MG63 (cell line): ENCODE measurements around the gene HOXC11. TPM values are rescaled to one million over a fixed set of nuclear protein-coding genes. Genes with fewer than 3 reads are reported as not detected.

Experiments used
- DNase-seq: peaks from one replicate; pipeline ENCODE4 v3.0.0-alpha.2; 2020
- H3K27me3 ChIP-seq: fragments of 250-450 bp; sonication (Bioruptor Pico); 2 replicates; pipeline ENCODE4 v1.5.1; 2020; ENCODE audit warnings: mild to moderate bottlenecking, moderate library complexity
- H3K36me3 ChIP-seq: fragments of 250-450 bp; sonication (Bioruptor Pico); 2 replicates; pipeline ENCODE4 v1.5.1; 2020; ENCODE audit warnings: mild to moderate bottlenecking, moderate library complexity
- H3K4me3 ChIP-seq: fragments of 250-450 bp; sonication (Bioruptor Pico); 2 replicates; pipeline ENCODE4 v1.5.1; 2020; ENCODE audit warnings: mild to moderate bottlenecking, moderate library complexity
- H3K9me3 ChIP-seq: fragments of 250-450 bp; sonication (Bioruptor Pico); 2 replicates; pipeline ENCODE4 v1.5.1; 2020; ENCODE audit warnings: mild to moderate bottlenecking, moderate library complexity
- total RNA-seq: library from RNA; depleted of rRNA; stranded (reverse); fragments of >200 nt; shearing (Covaris generic); gene quantifications from 2 replicates; pipeline ENCODE4 v1.2.3, GENCODE V29; 2014; ENCODE audit warnings: low replicate concordance

HOXC11 gene
- total RNA-seq, 1 experiment from 2014 or later, result 1.3 TPM

GRCh38 chr12:54005853-54006558, 33.1 kb downstream of the HOXC11 start:
- Histone ChIP-seq H3K9me3 (no peaks in the 10 kb centered on the region), H3K4me3 (no peak overlapping the region; the same call in 1 of the 2 replicates), H3K27me3 (no peaks in the 10 kb centered on the region), H3K36me3 (peaks cover 16% of the 10 kb centered on the region)
- DNase-seq, result peak; percentile 77

- no peak for DNase-seq
- H3K9me3 ChIP-seq, result no peaks in the 10 kb centered on the region
- H3K36me3 ChIP-seq, result peaks cover 22% of the 10 kb centered on the region
- no peaks in the 10 kb centered on the region for H3K27me3 ChIP-seq
- H3K4me3 ChIP-seq, result no peak overlapping the region
Measured at GRCh38 chr12:54006559-54007220, 33.8 kb downstream of the HOXC11 start.

DNA sequence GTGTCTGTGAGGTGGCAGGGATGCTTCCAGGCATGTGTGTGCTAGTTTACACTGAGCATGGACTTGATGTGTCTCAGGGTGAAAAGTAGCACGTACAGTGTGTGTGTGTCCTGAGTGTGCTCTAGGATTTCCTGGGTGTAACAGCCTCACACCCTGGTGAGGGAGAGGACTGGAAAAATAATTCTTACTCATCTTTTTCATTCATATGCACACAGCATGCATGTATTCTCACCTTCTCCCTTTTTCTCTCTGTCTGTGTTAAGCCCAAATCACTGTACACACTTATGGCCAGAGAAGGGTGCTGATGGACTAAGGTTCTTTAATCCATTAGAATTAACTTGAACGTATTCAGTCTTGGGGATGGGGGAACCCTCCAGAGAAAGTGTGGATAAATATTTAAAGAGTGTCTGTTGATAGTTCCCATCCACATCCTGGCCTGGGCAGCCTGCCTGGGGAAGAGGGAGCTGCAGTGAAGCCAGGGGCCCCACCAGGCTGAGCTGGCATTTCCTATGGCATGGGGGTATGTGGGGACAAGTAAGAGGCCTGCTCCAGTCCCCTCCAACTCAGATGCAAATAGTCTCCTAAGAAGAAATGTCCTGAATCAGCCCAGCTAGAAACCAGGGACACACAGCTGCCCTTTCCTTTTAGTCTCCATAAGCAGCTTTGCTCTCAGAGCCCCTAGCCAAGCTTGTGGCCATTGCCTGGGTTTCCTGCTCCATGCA, 34.8 kb downstream of the HOXC11 start:
- H3K36me3 ChIP-seq, result peaks cover 15% of the 10 kb centered on the region
- H3K9me3 ChIP-seq, result no peaks in the 10 kb centered on the region
- H3K4me3 ChIP-seq, result no peak overlapping the region
- no peak for DNase-seq
- H3K27me3 ChIP-seq, result no peaks in the 10 kb centered on the region

- Histone ChIP-seq H3K9me3 (no peaks in the 10 kb centered on the region), H3K36me3 (peaks cover 17% of the 10 kb centered on the region), H3K27me3 (no peaks in the 10 kb centered on the region), H3K4me3 (peak overlapping the region; percentile 58; the same call in 1 of the 2 replicates)
- no peak for DNase-seq
Measured at GRCh38 chr12:54008260-54008552, 35.3 kb downstream of the HOXC11 start.

GRCh38 chr12:54009171-54010052, 36.5 kb downstream of the HOXC11 start:
- no peaks in the 10 kb centered on the region for H3K9me3 ChIP-seq
- peak overlapping the region; percentile 58 for H3K4me3 ChIP-seq
- no peaks in the 10 kb centered on the region for H3K27me3 ChIP-seq
- peak; percentile 44 for DNase-seq
- peaks cover 17% of the 10 kb centered on the region for H3K36me3 ChIP-seq

DNA sequence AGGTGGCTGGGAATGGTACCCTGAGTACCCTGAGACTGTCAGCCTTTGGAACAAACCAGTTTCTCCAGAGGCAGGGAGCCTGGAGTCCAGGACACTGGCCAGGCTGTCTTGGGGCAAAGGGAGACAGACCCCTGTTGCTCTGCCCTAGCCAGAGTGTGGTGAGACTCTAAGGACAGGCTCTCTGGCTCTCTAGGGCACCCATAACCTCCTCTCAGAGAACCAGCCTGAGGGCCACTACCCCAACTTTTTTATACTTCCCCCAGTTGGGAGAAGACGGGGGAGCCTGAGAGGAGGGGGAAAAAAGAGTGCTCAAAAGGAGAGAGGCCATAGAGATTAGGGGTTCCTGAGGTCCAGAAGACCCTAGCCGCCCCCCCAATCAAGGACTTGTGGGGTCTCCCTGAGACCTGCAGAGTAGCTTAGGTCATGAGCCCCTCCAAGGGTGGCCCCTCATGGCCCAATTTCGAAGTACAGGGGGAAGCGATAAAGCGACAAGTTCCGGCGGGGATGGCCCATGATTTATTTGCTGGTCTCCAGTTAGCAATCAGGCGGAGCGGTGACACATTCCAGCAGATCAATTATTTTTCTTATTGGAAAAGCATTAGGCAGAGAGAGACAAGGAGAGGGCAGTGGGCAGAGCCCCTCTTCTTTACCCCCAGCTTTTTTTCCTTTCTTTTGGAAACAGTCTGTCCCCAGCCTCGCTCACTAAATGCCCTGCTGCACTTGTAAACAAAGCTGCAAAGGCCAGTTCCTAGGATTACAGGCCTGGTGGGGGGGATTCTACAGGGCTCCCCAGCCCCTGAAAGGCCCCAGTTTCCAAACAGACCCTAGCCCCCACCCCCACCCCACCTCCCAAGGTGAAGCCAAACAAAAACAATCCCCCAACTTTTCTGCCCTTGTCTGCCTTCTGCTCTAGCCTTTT, 37.4 kb downstream of the HOXC11 start:
- Histone ChIP-seq H3K36me3 (peaks cover 17% of the 10 kb centered on the region), H3K27me3 (no peaks in the 10 kb centered on the region), H3K4me3 (peak overlapping the region; percentile 58), H3K9me3 (no peaks in the 10 kb centered on the region)
- no peak for DNase-seq

DNA sequence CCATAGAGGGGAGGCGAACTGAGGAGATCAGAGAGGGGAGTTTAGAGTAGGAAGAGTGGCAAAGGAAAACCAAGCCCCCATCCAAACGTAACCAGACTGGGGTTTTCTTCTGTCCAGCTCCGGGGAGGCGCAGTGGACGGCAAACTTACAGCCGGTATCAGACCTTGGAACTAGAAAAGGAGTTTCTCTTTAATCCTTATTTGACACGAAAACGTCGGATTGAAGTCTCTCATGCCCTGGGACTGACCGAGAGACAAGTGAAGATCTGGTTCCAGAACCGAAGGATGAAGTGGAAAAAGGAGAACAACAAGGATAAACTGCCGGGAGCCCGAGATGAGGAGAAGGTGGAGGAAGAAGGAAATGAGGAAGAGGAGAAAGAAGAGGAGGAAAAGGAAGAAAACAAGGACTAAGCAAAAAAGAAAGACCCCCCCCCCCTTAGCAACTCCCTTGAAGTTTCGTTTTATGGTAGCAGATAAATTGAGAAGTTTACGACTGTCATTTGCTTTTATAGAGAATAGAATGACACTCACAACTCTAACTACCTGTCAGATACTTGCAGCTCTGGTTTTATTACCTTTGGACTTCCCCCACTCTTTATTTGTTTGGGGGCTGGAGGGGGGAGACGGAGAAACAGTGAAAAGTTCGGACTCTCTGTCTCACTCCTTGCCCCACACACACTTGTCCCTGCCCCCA, 38.2 kb downstream of the HOXC11 start:
- Histone ChIP-seq H3K9me3 (no peaks in the 10 kb centered on the region), H3K27me3 (no peaks in the 10 kb centered on the region), H3K36me3 (peaks cover 14% of the 10 kb centered on the region), H3K4me3 (peak overlapping the region; percentile 58)
- DNase-seq, result no peak

DNA sequence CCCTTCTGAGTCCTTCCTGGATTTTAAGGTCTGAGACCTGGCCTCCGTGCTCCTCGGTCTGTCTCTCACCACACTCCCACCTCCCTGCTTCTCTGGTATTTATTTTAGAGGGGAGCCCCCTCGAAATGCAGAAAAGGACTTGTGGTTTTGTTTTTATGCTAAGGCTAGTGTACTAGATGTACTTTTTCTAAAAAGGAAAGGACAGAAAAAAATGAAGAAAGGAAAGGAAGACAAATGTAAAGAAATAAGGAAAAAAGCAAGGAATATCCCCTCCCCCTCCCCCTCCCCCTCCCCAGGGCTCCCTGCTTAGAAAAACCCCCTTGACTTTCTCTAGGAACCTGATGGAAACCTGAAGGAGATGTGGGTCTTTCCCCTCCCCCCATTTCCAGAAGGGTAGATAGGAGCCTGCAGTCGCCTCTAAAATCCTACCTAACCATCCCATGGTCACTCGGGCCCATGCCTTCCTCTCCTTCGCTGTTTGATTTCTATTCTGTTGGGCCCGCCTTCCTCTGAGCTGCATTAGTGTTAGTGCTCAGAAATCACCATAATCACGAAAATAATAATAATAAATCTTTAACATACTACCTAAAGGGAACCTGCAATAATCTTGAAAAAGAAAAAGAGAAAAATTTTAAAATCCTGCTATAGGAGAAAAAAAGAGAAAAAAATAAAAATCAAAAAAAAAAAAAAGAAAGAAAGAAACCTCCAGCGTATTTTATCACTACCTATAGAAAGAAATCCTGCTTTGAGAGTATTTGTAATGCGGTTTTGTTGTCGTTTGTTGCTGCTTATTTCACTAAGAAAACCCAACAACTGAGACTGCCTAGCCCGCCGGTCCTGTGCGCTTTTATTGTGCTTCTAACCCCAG, 39.0 kb downstream of the HOXC11 start:
- peak overlapping the region; percentile 58 for H3K4me3 ChIP-seq
- no peaks in the 10 kb centered on the region for H3K27me3 ChIP-seq
- no peak for DNase-seq
- H3K9me3 ChIP-seq, result no peaks in the 10 kb centered on the region
- peaks cover 12% of the 10 kb centered on the region for H3K36me3 ChIP-seq

- Histone ChIP-seq H3K36me3 (peaks cover 12% of the 10 kb centered on the region), H3K27me3 (no peaks in the 10 kb centered on the region), H3K9me3 (no peaks in the 10 kb centered on the region), H3K4me3 (no peak overlapping the region)
- DNase-seq, result no peak
Measured at GRCh38 chr12:54012631-54013409, 39.9 kb downstream of the HOXC11 start.

GRCh38 chr12:54014377-54015017, 41.6 kb downstream of the HOXC11 start:
- H3K36me3 ChIP-seq, result peaks cover 15% of the 10 kb centered on the region
- H3K27me3 ChIP-seq, result no peaks in the 10 kb centered on the region
- peak overlapping the region; percentile 37 for H3K4me3 ChIP-seq
- no peaks in the 10 kb centered on the region for H3K9me3 ChIP-seq
- no peak for DNase-seq

DNA sequence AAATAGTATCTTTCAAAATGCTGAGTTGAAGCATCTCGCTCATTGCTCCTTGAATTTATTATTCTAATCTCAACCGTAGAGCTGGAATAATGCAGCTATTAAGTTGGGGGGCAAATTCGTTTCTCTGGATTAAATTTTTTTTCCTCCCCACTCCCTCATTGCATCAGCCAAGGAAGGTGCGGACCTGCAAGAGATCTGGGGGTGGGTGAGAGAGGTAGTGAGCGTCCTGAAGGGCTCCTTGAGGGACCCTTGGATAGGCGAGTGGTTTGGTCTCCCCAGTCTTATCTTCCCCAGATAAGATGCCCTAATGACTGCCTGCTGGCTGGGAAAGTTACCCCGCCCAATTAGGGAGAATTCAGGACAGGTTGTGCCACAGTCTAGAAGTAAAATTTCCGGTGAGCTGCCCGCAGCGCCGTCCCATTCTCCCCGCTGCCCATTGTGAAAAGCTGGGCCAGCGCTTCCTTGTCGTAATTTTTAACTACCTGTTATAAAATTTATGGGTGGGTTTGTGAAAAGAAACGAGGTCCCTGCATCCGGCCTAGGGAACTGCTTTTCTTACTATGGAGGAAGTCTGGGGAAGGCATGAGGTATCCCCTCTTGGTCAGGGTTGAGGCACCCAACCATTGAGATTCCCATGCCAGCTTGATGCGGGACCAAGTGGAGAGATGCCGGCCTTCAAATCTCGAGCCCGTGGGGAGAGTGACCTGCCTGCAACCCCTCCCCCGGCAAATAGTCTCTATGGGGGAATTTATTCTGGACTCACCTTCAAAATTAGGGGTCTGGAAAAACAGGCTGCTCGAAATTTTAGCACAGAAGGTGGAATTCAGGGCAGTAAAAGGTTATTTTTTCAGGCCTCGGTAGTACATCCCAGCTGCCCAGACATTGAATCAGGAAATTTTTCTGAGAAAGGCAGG, 42.3 kb downstream of the HOXC11 start:
- Histone ChIP-seq H3K4me3 (peak overlapping the region; percentile 37; the same call in 1 of the 2 replicates), H3K27me3 (no peaks in the 10 kb centered on the region), H3K36me3 (peaks cover 20% of the 10 kb centered on the region), H3K9me3 (no peaks in the 10 kb centered on the region)
- DNase-seq, result no peak

DNA sequence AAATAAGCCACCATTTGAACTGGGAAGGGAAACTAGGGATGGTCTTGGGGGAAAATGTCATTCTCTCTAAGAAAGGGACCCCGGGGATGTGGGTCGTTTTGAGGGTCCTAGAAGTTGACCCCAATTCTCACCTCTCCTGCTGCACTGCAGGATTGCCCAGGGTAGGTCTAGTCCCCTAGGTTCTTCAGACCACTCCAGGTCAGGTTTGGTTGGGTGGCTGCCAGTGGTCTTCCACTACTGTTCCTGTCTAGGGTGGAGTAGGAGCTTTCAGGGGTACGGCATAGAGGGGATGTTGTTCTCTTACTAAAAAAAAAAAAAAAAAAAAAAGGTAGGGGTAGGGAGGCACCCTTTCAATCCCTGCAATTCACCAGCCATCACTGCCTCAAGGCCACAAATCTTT, 43.1 kb downstream of the HOXC11 start:
- peaks cover 19% of the 10 kb centered on the region for H3K36me3 ChIP-seq
- peak overlapping the region; percentile 69 for H3K4me3 ChIP-seq
- H3K27me3 ChIP-seq, result no peaks in the 10 kb centered on the region
- H3K9me3 ChIP-seq, result no peaks in the 10 kb centered on the region
- no peak for DNase-seq
